MM.1S (cell line): ENCODE data around the gene TMEM255A.

Experiments used
- DNase-seq: peaks from one replicate; pipeline ENCODE4 v3.0.0-alpha.2; 2015
- H2AFZ ChIP-seq: fragments of 300-600 bp; sonication (generic); 2 replicates; pipeline ENCODE4 v1.6.0; 2016; ENCODE audit warnings: antibody characterized with exemption, low read length
- H3F3A ChIP-seq: fragments of 300-600 bp; sonication (generic); 2 replicates; pipeline ENCODE4 v1.6.1; 2016; ENCODE audit warnings: mild to moderate bottlenecking, antibody characterized with exemption, low read length, moderate library complexity, mixed read lengths; ENCODE audit not compliant: insufficient read depth
- H3K27ac ChIP-seq: fragments of 300-600 bp; sonication (generic); 2 replicates; pipeline ENCODE4 v1.5.1; 2016; ENCODE audit warnings: mild to moderate bottlenecking, low read length
- H3K27me3 ChIP-seq: fragments of 300-600 bp; sonication (generic); replicated peaks from 2 replicates; pipeline ENCODE4 v1.6.0; 2016; ENCODE audit warnings: low read length; ENCODE audit not compliant: insufficient read depth
- H3K36me3 ChIP-seq: fragments of 300-600 bp; sonication (generic); replicated peaks from 2 replicates; pipeline ENCODE4 v1.6.1; 2016; ENCODE audit warnings: mild to moderate bottlenecking, low read length, mixed read lengths; ENCODE audit not compliant: insufficient read depth
- H3K4me1 ChIP-seq: fragments of 300-600 bp; sonication (generic); 2 replicates; pipeline ENCODE4 v1.6.1; 2016; ENCODE audit warnings: low read length, mixed read lengths
- H3K4me2 ChIP-seq: fragments of 300-600 bp; sonication (generic); 2 replicates; pipeline ENCODE4 v1.6.0; 2016; ENCODE audit warnings: low read depth, low read length
- H3K4me3 ChIP-seq: fragments of 300-600 bp; sonication (generic); 2 replicates; pipeline ENCODE4 v1.5.1; 2016; ENCODE audit warnings: low read length, mixed read lengths
- H3K79me2 ChIP-seq: fragments of 300-600 bp; sonication (generic); 2 replicates; pipeline ENCODE4 v1.6.1; 2016; ENCODE audit warnings: mixed run types, low read length, mixed read lengths
- H3K9ac ChIP-seq: fragments of 300-600 bp; sonication (generic); 2 replicates; pipeline ENCODE4 v1.6.1; 2016; ENCODE audit warnings: low read length, mixed read lengths
- H3K9me2 ChIP-seq: fragments of 300-600 bp; sonication (generic); replicated peaks from 2 replicates; pipeline ENCODE4 v1.6.1; 2016; ENCODE audit warnings: mild to moderate bottlenecking, low read length, mixed read lengths; ENCODE audit not compliant: insufficient read depth
- H3K9me3 ChIP-seq: fragments of 300-600 bp; sonication (generic); replicated peaks from 2 replicates; pipeline ENCODE4 v1.6.1; 2016; ENCODE audit warnings: mild to moderate bottlenecking, low read length, mixed read lengths; ENCODE audit not compliant: insufficient read depth
- H4K20me1 ChIP-seq: fragments of 300-600 bp; sonication (generic); 2 replicates; pipeline ENCODE4 v1.6.1; 2016; ENCODE audit warnings: mild to moderate bottlenecking, low read length, moderate library complexity, mixed read lengths; ENCODE audit not compliant: insufficient read depth
- CTCF ChIP-seq: fragments of 300-600 bp; sonication (generic); IDR thresholded peaks from 2 replicates; pipeline ENCODE4 v1.5.1; 2016; ENCODE audit warnings: antibody characterized with exemption, low read length, mixed read lengths
- EZH2 ChIP-seq: fragments of 300-600 bp; sonication (generic); optimal IDR thresholded peaks from 2 replicates; pipeline ENCODE3; 2017; ENCODE audit warnings: low read depth, mild to moderate bottlenecking, antibody characterized with exemption, low read length, mixed read lengths
- EZH2phosphoT487 ChIP-seq: fragments of 300-600 bp; sonication (generic); IDR thresholded peaks from 2 replicates; pipeline ENCODE4 v1.6.1; 2018; ENCODE audit warnings: antibody characterized with exemption, low read length

Gene TMEM255A

GRCh38 chrX:120299928-120300327, 11.3 kb downstream of the TMEM255A start:
- Histone ChIP-seq H3K4me1 (peaks cover 26% of the 10 kb centered on the region), H3K4me2 (no peak overlapping the region), H3K4me3 (no peak overlapping the region), H3K27me3 (no peaks in the 10 kb centered on the region), H3K9me2 (no peaks in the 10 kb centered on the region), H3K9ac (no peak overlapping the region), H3F3A (peaks cover 23% of the 10 kb centered on the region), H3K79me2 (peaks cover 10% of the 10 kb centered on the region), H3K27ac (no peak overlapping the region), H4K20me1 (no peaks in the 10 kb centered on the region), H2AFZ (no peak overlapping the region), H3K9me3 (no peaks in the 10 kb centered on the region), H3K36me3 (no peaks in the 10 kb centered on the region)
- no peak for DNase-seq
- TF ChIP-seq CTCF (no peak), EZH2phosphoT487 (no peak), EZH2 (no peak)

GRCh38 chrX:120297923-120298322, 13.3 kb downstream of the TMEM255A start:
- H3K9me2 ChIP-seq: no peaks in the 10 kb centered on the region
- no peaks in the 10 kb centered on the region for H4K20me1 ChIP-seq
- peaks cover 4% of the 10 kb centered on the region for H3F3A ChIP-seq
- no peaks in the 10 kb centered on the region for H3K9me3 ChIP-seq
- H3K4me3 ChIP-seq: no peak overlapping the region
- H2AFZ ChIP-seq: no peak overlapping the region
- H3K27me3 ChIP-seq: no peaks in the 10 kb centered on the region
- peaks cover 10% of the 10 kb centered on the region for H3K79me2 ChIP-seq
- H3K36me3 ChIP-seq: no peaks in the 10 kb centered on the region
- no peak overlapping the region for H3K27ac ChIP-seq
- no peak for DNase-seq
- no peak overlapping the region for H3K9ac ChIP-seq
- TF ChIP-seq EZH2 (no peak), EZH2phosphoT487 (no peak), CTCF (no peak)
- H3K4me2 ChIP-seq: no peak overlapping the region
- peaks cover 20% of the 10 kb centered on the region for H3K4me1 ChIP-seq

- no peaks in the 10 kb centered on the region for H3K79me2 ChIP-seq
- no peaks in the 10 kb centered on the region for H3K4me1 ChIP-seq
- no peak for DNase-seq
- H3K9me3 ChIP-seq: no peaks in the 10 kb centered on the region
- TF ChIP-seq EZH2: no peak
- TF ChIP-seq EZH2phosphoT487: no peak
- TF ChIP-seq CTCF: no peak
- no peaks in the 10 kb centered on the region for H3K27me3 ChIP-seq
- H2AFZ ChIP-seq: no peak overlapping the region
- no peak overlapping the region for H3K4me2 ChIP-seq
- no peak overlapping the region for H3K4me3 ChIP-seq
- no peaks in the 10 kb centered on the region for H4K20me1 ChIP-seq
- H3K9me2 ChIP-seq: no peaks in the 10 kb centered on the region
- no peak overlapping the region for H3K27ac ChIP-seq
- no peaks in the 10 kb centered on the region for H3K36me3 ChIP-seq
- H3F3A ChIP-seq: no peaks in the 10 kb centered on the region
- H3K9ac ChIP-seq: no peak overlapping the region
Observed at GRCh38 chrX:120294651-120295050, 16.6 kb downstream of the TMEM255A start.
